Fibroblast of skin of abdomen (primary cell): Measurements from ENCODE around the gene ULK1.
"Not testable (repeated sequence)": the region's sequence is repeated elsewhere in the genome, so short reads cannot be mapped to it uniquely, and the experiment has no call there.

ENCODE experiments used
- DNase-seq: peaks from one replicate; pipeline ENCODE4 v3.0.0-alpha.2; 2013

Gene ULK1

GRCh38 chr12:131944601-131945251 lies 50.3 kb downstream of the ULK1 start:
- DNase-seq = no peak

GRCh38 chr12:131946757-131947156 lies 52.3 kb downstream of the ULK1 start:
- no peak for DNase-seq

GRCh38 chr12:131947482-131948027 lies 53.1 kb downstream of the ULK1 start:
- DNase-seq = no peak

- DNase-seq = no peak
Observed at GRCh38 chr12:131948166-131948712, 53.8 kb downstream of the ULK1 start.

GRCh38 chr12:131948713-131949430 lies 54.5 kb downstream of the ULK1 start:
- DNase-seq = not testable (repeated sequence)

GRCh38 chr12:131949431-131950181 lies 55.2 kb downstream of the ULK1 start, which contains the start of gene EP400:
Gene EP400 (plus strand): TSS chr12:131949942. CDS start chr12:131960620, 10,678 bp downstream.
- peak; percentile 95 for DNase-seq

- DNase-seq = peak; percentile 12
Observed at GRCh38 chr12:131950182-131950913, 55.9 kb downstream of the ULK1 start.

GRCh38 chr12:131953810-131954209 lies 59.4 kb downstream of the ULK1 start:
- not testable (repeated sequence) for DNase-seq

- not testable (repeated sequence) for DNase-seq
Observed at GRCh38 chr12:131954460-131954859, 60.0 kb downstream of the ULK1 start.

- DNase-seq = no peak
Observed at GRCh38 chr12:131959116-131959515, 64.7 kb downstream of the ULK1 start.

GRCh38 chr12:131959641-131960589 lies 65.5 kb downstream of the ULK1 start:
- DNase-seq = no peak

- not testable (repeated sequence) for DNase-seq
Observed at GRCh38 chr12:131960590-131961325, 66.3 kb downstream of the ULK1 start.

GRCh38 chr12:131961328-131961727 lies 66.9 kb downstream of the ULK1 start:
- DNase-seq = not testable (repeated sequence)

- no peak for DNase-seq
Observed at GRCh38 chr12:131962069-131962468, 67.6 kb downstream of the ULK1 start.

GRCh38 chr12:131963381-131963780 lies 69.0 kb downstream of the ULK1 start:
- DNase-seq = no peak

GRCh38 chr12:131965073-131965472 lies 70.7 kb downstream of the ULK1 start:
- DNase-seq = no peak

- DNase-seq = no peak
Observed at GRCh38 chr12:131971226-131971625, 76.8 kb downstream of the ULK1 start.
